PC-3 (cell line): ENCODE data around the gene DNAH1. TPM values are rescaled to one million over a fixed set of nuclear protein-coding genes. Genes with fewer than 3 reads are reported as not detected.

Experiments used
- ATAC-seq: fragments of 200-7000 bp; cut with Tn5 transposase; 2 replicates; pipeline ENCODE4 v1.9.1; 2020; ENCODE audit warnings: mild to moderate bottlenecking, moderate library complexity
- BruUV-seq: library from RNA; stranded (reverse); fragments of 400-500 nt; replicated peaks from 2 replicates; lab custom pipeline; 2021; lab: Mats Ljungman, UMichigan
- CTCF ChIA-PET: fragments of 300-600 bp; sonication (Branson Sonifier 250); formaldehyde crosslinking; loops from one replicate; lab custom pipeline; 2022; ENCODE audit warnings: antibody characterized with exemption; lab: Charles Lee
- POLR2A ChIA-PET: fragments of 300-600 bp; sonication (Branson Sonifier 250); formaldehyde crosslinking; loops from one replicate; lab custom pipeline; 2022; ENCODE audit warnings: antibody characterized with exemption; ENCODE audit not compliant: unreplicated experiment; lab: Charles Lee
- DNase-seq: peaks from one replicate; pipeline ENCODE4 v3.0.0-alpha.2; 2015
- H2AFZ ChIP-seq: fragments of 300-600 bp; sonication (generic); 2 replicates; pipeline ENCODE4 v1.6.0; 2016; ENCODE audit warnings: antibody characterized with exemption, low read length
- H3F3A ChIP-seq: fragments of 300-600 bp; sonication (generic); one replicate; pipeline ENCODE4 v1.6.0; 2017; ENCODE audit warnings: antibody characterized with exemption, low read length, control low read depth, mild to moderate bottlenecking; ENCODE audit not compliant: unreplicated experiment
- H3K27ac ChIP-seq: fragments of 300-600 bp; sonication (generic); 2 replicates; pipeline ENCODE4 v1.5.1; 2016; ENCODE audit warnings: mild to moderate bottlenecking, low read length
- H3K27me3 ChIP-seq: fragments of 300-600 bp; sonication (generic); 2 replicates; pipeline ENCODE4 v1.6.1; 2016; ENCODE audit warnings: low read length, mixed read lengths
- H3K36me3 ChIP-seq: fragments of 300-600 bp; sonication (generic); 2 replicates; pipeline ENCODE4 v1.6.1; 2016; ENCODE audit warnings: low read depth, mixed run types, low read length, mixed read lengths
- H3K4me1 ChIP-seq: fragments of 300-600 bp; sonication (generic); 2 replicates; pipeline ENCODE4 v1.5.1; 2016; ENCODE audit warnings: low read length; ENCODE audit not compliant: insufficient read depth
- H3K4me2 ChIP-seq: fragments of 300-600 bp; sonication (generic); 2 replicates; pipeline ENCODE4 v1.6.0; 2016; ENCODE audit warnings: low read length
- H3K4me3 ChIP-seq: fragments of 300-600 bp; sonication (generic); 2 replicates; pipeline ENCODE4 v1.5.1; 2016; ENCODE audit warnings: mild to moderate bottlenecking, low read length, mixed read lengths
- H3K79me2 ChIP-seq: fragments of 300-600 bp; sonication (generic); 2 replicates; pipeline ENCODE4 v1.6.1; 2017; ENCODE audit warnings: low read length, mixed read lengths
- H3K9ac ChIP-seq: fragments of 300-600 bp; sonication (generic); 2 replicates; pipeline ENCODE4 v1.6.0; 2016; ENCODE audit warnings: mild to moderate bottlenecking, low read length
- H3K9me2 ChIP-seq: fragments of 300-600 bp; sonication (generic); replicated peaks from 2 replicates; pipeline ENCODE4 v1.6.1; 2016; ENCODE audit warnings: mixed run types, low read length, mixed read lengths
- H3K9me3 ChIP-seq: fragments of 300-600 bp; sonication (generic); 2 replicates; pipeline ENCODE4 v1.6.1; 2016; ENCODE audit warnings: low read length, mixed read lengths
- H4K20me1 ChIP-seq: fragments of 300-600 bp; sonication (generic); 2 replicates; pipeline ENCODE4 v1.6.1; 2016; ENCODE audit warnings: low read length, mixed read lengths
- CTCF ChIP-seq: fragments of 300-600 bp; sonication (generic); conservative IDR thresholded peaks from 2 replicates; pipeline ENCODE4 v1.5.1; 2017; ENCODE audit warnings: antibody characterized with exemption, low read depth, mild to moderate bottlenecking, low read length
- EZH2 ChIP-seq: fragments of 300-600 bp; sonication (generic); IDR thresholded peaks from one replicate; pipeline ENCODE4 v1.6.1; 2017; ENCODE audit warnings: antibody characterized with exemption, mild to moderate bottlenecking, low read length; ENCODE audit not compliant: unreplicated experiment
- EZH2phosphoT487 ChIP-seq: fragments of 300-600 bp; sonication (generic); IDR thresholded peaks from 2 replicates; pipeline ENCODE4 v1.6.1; 2018; ENCODE audit warnings: mild to moderate bottlenecking, antibody characterized with exemption, low read length, borderline replicate concordance
- intact Hi-C: fragments of 100-400 bp; cut with micrococcal nuclease; formaldehyde crosslinking; loops from 2 replicates; pipeline ENCODE4 v1.9.0; 2023
- total RNA-seq: library from RNA; depleted of rRNA; stranded (reverse); fragments of >200 nt; gene quantifications from 2 replicates; pipeline ENCODE4 v1.2.3, GENCODE V29; 2014

The DNAH1 gene
- total RNA-seq, 1 experiment from 2014 or later, result 2.2 TPM

- Histone ChIP-seq H3K4me3 (no peak overlapping the region), H3K79me2 (no peaks in the 10 kb centered on the region), H3K9me3 (no peaks in the 10 kb centered on the region), H3K27ac (no peak overlapping the region), H3K4me1 (no peaks in the 10 kb centered on the region), H3K36me3 (no peaks in the 10 kb centered on the region), H3F3A (no peaks in the 10 kb centered on the region), H3K9me2 (no peaks in the 10 kb centered on the region), H3K4me2 (no peak overlapping the region), H2AFZ (no peak overlapping the region), H4K20me1 (no peaks in the 10 kb centered on the region), H3K9ac (no peak overlapping the region), H3K27me3 (no peaks in the 10 kb centered on the region)
- ChIA-PET CTCF (no interaction called here), POLR2A (no interaction called here)
- TF ChIP-seq CTCF (no peak), EZH2phosphoT487 (no peak), EZH2 (no peak)
- intact Hi-C loops, result no loop called here
- no peak for ATAC-seq
- DNase-seq, result no peak
- BruUV-seq, result no TSS peak
Observed at GRCh38 chr3:52305926-52306325, 10.2 kb upstream of the DNAH1 start.

GRCh38 chr3:52306978-52307377 is 9.1 kb upstream of the DNAH1 start:
- no peaks in the 10 kb centered on the region for H3K79me2 ChIP-seq
- no peaks in the 10 kb centered on the region for H3K4me1 ChIP-seq
- intact Hi-C loops, result no loop called here
- no peaks in the 10 kb centered on the region for H3K27me3 ChIP-seq
- CTCF ChIA-PET, result interaction anchor here (0.6 kb wide), 1 partner anchor 36 kb away, joined by 3 read pairs; no protein-coding TSS in a partner anchor
- POLR2A ChIA-PET, result no interaction called here
- no peaks in the 10 kb centered on the region for H3K9me3 ChIP-seq
- no TSS peak for BruUV-seq
- no peak overlapping the region for H3K27ac ChIP-seq
- H4K20me1 ChIP-seq, result no peaks in the 10 kb centered on the region
- ATAC-seq (no peak), DNase-seq (no peak)
- no peak overlapping the region for H3K9ac ChIP-seq
- no peak overlapping the region for H3K4me3 ChIP-seq
- no peak overlapping the region for H2AFZ ChIP-seq
- no peak overlapping the region for H3K4me2 ChIP-seq
- no peaks in the 10 kb centered on the region for H3F3A ChIP-seq
- no peaks in the 10 kb centered on the region for H3K9me2 ChIP-seq
- H3K36me3 ChIP-seq, result no peaks in the 10 kb centered on the region
- no peak for TF ChIP-seq CTCF
- no peak for TF ChIP-seq EZH2phosphoT487
- TF ChIP-seq EZH2, result no peak

GRCh38 chr3:52308308-52308707 is 7.8 kb upstream of the DNAH1 start:
- H3K4me2 ChIP-seq, result no peak overlapping the region
- intact Hi-C loops, result no loop called here
- H3K4me1 ChIP-seq, result peaks cover 1% of the 10 kb centered on the region
- no peak overlapping the region for H3K9ac ChIP-seq
- H2AFZ ChIP-seq, result no peak overlapping the region
- H3K36me3 ChIP-seq, result no peaks in the 10 kb centered on the region
- ChIA-PET POLR2A (no interaction called here), CTCF (no interaction called here)
- no peaks in the 10 kb centered on the region for H3K9me3 ChIP-seq
- BruUV-seq, result no TSS peak
- H3K27me3 ChIP-seq, result no peaks in the 10 kb centered on the region
- ATAC-seq, result no peak
- H3K27ac ChIP-seq, result no peak overlapping the region
- H3K79me2 ChIP-seq, result no peaks in the 10 kb centered on the region
- H4K20me1 ChIP-seq, result no peaks in the 10 kb centered on the region
- no peak for DNase-seq
- H3K9me2 ChIP-seq, result no peaks in the 10 kb centered on the region
- TF ChIP-seq CTCF, result no peak
- TF ChIP-seq EZH2phosphoT487, result no peak
- no peak for TF ChIP-seq EZH2
- H3F3A ChIP-seq, result no peaks in the 10 kb centered on the region
- no peak overlapping the region for H3K4me3 ChIP-seq
